DOHH2 (cell line): ENCODE measurements around the gene GPR108.

Source experiments
- H3F3A ChIP-seq: fragments of 200-600 bp; sonication (generic), shearing (Covaris generic); 2 replicates; pipeline ENCODE4 v1.6.0; 2016; ENCODE audit warnings: antibody characterized with exemption, mild to moderate bottlenecking; ENCODE audit not compliant: control insufficient read depth, insufficient read depth
- H3K27ac ChIP-seq: fragments of 200-600 bp; sonication (generic); 2 replicates; pipeline ENCODE4 v1.5.1; 2014; ENCODE audit warnings: low read depth, mild to moderate bottlenecking, low read length, moderate library complexity
- H3K27me3 ChIP-seq: fragments of 200-600 bp; sonication (generic); 2 replicates; pipeline ENCODE4 v1.6.1; 2014; ENCODE audit warnings: mild to moderate bottlenecking, low read length, mixed read lengths; ENCODE audit not compliant: control insufficient read depth
- H3K36me3 ChIP-seq: fragments of 200-600 bp; sonication (generic); 2 replicates; pipeline ENCODE4 v1.6.1; 2014; ENCODE audit warnings: mild to moderate bottlenecking, low read length, moderate library complexity, mixed read lengths; ENCODE audit not compliant: control insufficient read depth
- H3K4me1 ChIP-seq: fragments of 200-600 bp; sonication (generic); 2 replicates; pipeline ENCODE4 v1.6.1; 2014; ENCODE audit warnings: mild to moderate bottlenecking, low read length, mixed read lengths; ENCODE audit not compliant: control insufficient read depth
- H3K4me2 ChIP-seq: fragments of 200-600 bp; sonication (generic); 2 replicates; pipeline ENCODE4 v1.6.0; 2014; ENCODE audit warnings: mild to moderate bottlenecking, low read length, moderate library complexity
- H3K4me3 ChIP-seq: fragments of 200-600 bp; sonication (generic); 2 replicates; pipeline ENCODE4 v1.5.1; 2014; ENCODE audit warnings: mild to moderate bottlenecking, low read length, mixed read lengths
- H3K79me2 ChIP-seq: fragments of 200-600 bp; sonication (generic); 2 replicates; pipeline ENCODE4 v1.6.1; 2014; ENCODE audit warnings: mild to moderate bottlenecking, low read length, mixed read lengths; ENCODE audit not compliant: control insufficient read depth
- H3K9me2 ChIP-seq: fragments of 200-600 bp; sonication (generic); replicated peaks from 2 replicates; pipeline ENCODE4 v1.6.1; 2014; ENCODE audit warnings: mild to moderate bottlenecking, low read length, mixed read lengths; ENCODE audit not compliant: control insufficient read depth
- H3K9me3 ChIP-seq: fragments of 200-600 bp; sonication (generic); 2 replicates; pipeline ENCODE4 v1.6.1; 2014; ENCODE audit warnings: antibody characterized with exemption, low read length, mixed read lengths; ENCODE audit not compliant: control insufficient read depth, insufficient read depth
- H4K20me1 ChIP-seq: fragments of 200-600 bp; sonication (generic); 2 replicates; pipeline ENCODE4 v1.6.0; 2014; ENCODE audit warnings: low read depth, mild to moderate bottlenecking, antibody characterized with exemption, low read length, moderate library complexity; ENCODE audit not compliant: control insufficient read depth, insufficient read depth
- CTCF ChIP-seq: fragments of 200-600 bp; sonication (generic); IDR thresholded peaks from one replicate; pipeline ENCODE4 v1.5.1; 2014; ENCODE audit warnings: antibody characterized with exemption, mild to moderate bottlenecking, low read depth, low read length; ENCODE audit not compliant: poor library complexity, severe bottlenecking
- EZH2phosphoT487 ChIP-seq: fragments of 200-600 bp; sonication (generic); IDR thresholded peaks from 2 replicates; pipeline ENCODE4 v1.6.1; 2017; ENCODE audit warnings: borderline replicate concordance, mild to moderate bottlenecking, antibody characterized with exemption, low read length, moderate library complexity, mixed read lengths

Gene GPR108

DNA sequence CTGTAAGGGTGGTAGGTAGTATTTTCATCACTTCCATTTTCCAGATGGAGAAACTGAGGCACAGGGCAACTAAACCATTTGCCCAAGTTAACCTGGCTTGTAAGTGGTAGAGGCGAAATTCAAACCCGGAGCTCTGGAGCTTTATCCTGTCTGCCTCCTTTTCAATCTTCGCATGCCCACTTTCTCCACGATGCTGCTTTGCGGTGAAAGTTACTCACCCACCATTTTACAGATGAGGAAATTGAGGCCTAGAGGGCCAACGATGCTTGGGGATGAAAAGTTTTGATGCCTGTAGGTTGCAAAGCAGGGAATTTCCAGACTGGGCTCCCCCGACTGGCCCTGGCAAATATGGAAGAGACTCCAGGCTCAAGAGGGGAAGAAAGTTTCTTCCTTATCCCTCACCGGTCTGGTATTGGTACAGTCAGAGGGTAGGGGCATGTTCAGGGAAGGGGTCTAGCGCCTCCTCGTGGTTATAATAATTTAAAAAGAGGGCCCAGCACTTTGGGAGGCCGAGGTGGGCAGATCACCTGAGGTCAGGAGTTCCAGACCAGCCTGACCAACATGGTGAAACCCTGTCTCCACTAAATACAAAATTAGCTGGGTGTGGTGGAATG, 31.7 kb upstream of the GPR108 start:
- H3K9me3 ChIP-seq: no peaks in the 10 kb centered on the region
- H3K27me3 ChIP-seq: no peaks in the 10 kb centered on the region
- peaks cover 35% of the 10 kb centered on the region for H3K4me1 ChIP-seq
- H4K20me1 ChIP-seq: no peaks in the 10 kb centered on the region
- H3K9me2 ChIP-seq: no peaks in the 10 kb centered on the region
- no peak overlapping the region for H3K4me2 ChIP-seq
- peaks cover 8% of the 10 kb centered on the region for H3K36me3 ChIP-seq
- TF ChIP-seq EZH2phosphoT487: no peak
- peak; percentile 59 for TF ChIP-seq CTCF
- H3F3A ChIP-seq: peaks cover 10% of the 10 kb centered on the region
- no peak overlapping the region for H3K27ac ChIP-seq
- peaks cover 20% of the 10 kb centered on the region for H3K79me2 ChIP-seq
- H3K4me3 ChIP-seq: no peak overlapping the region

DNA sequence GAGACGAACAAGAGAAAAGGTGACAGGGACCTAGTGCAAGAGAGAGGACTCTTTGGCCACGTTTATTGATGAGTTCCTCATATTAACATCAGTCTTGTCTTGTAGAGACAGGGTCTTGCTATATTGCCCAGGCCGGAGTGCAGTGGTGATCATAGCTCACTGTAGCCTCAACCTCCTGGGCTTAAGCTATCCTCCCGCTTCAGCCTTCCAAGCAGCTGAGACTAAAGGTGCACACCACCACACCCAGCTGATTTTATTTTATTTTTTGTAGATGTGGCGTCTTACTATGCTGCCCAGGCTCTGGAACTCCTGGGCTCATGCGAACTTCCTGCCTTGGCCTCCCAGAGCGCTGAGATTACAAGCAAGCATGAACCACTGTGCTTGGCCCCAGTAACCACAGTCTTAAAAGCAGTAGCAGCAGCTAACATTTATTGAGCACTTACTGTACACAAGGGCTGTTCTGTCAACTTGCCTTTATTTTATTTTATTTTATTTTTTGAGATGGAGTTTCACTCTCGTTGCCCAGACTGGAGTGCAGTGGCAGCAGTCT, 30.9 kb upstream of the GPR108 start:
- Histone ChIP-seq H3K36me3 (peaks cover 6% of the 10 kb centered on the region), H3K4me2 (peak overlapping the region; percentile 75), H3K27me3 (no peaks in the 10 kb centered on the region), H3K4me1 (peaks cover 35% of the 10 kb centered on the region), H3K79me2 (peaks cover 14% of the 10 kb centered on the region), H4K20me1 (no peaks in the 10 kb centered on the region), H3K9me3 (no peaks in the 10 kb centered on the region), H3K27ac (peak overlapping the region; percentile 40), H3K4me3 (peak overlapping the region; percentile 78), H3K9me2 (no peaks in the 10 kb centered on the region), H3F3A (peaks cover 10% of the 10 kb centered on the region)
- TF ChIP-seq EZH2phosphoT487 (no peak), CTCF (no peak)

- peak within 1 kb of the TSS; percentile 78 for H3K4me3 ChIP-seq
- peak within 1 kb of the TSS; percentile 40 for H3K27ac ChIP-seq
- no peaks in the 10 kb centered on the region for H3K9me2 ChIP-seq
- H3K79me2 ChIP-seq: peaks cover 7% of the 10 kb centered on the region
- peaks cover 35% of the 10 kb centered on the region for H3K4me1 ChIP-seq
- H3K27me3 ChIP-seq: no peaks in the 10 kb centered on the region
- H4K20me1 ChIP-seq: no peaks in the 10 kb centered on the region
- H3K9me3 ChIP-seq: no peaks in the 10 kb centered on the region
- peak within 1 kb of the TSS; percentile 75 for H3K4me2 ChIP-seq
- TF ChIP-seq CTCF: no peak
- no peak for TF ChIP-seq EZH2phosphoT487
- peaks cover 6% of the 10 kb centered on the region for H3F3A ChIP-seq
- peaks cover under 1% of the 10 kb centered on the region for H3K36me3 ChIP-seq
These were observed 30.2 kb upstream of the GPR108 start, which contains the start of gene SH2D3A for GRCh38 chr19:6767357-6768235. Gene SH2D3A, minus strand, starts transcription at chr19:6767435. Its CDS starts 3,687 bp downstream, at chr19:6763748.
